Type B pancreatic cell (in vitro differentiated cells): Measurements from ENCODE around the gene LGALS9. TPM values are rescaled to one million over a fixed set of nuclear protein-coding genes. Genes with fewer than 3 reads are reported as not detected.
"Not testable (repeated sequence)": the region's sequence is repeated elsewhere in the genome, so short reads cannot be mapped to it uniquely, and the experiment has no call there.

ENCODE experiments used
- DNase-seq: peaks from one replicate; pipeline ENCODE4 v3.0.0; 2021; ENCODE audit warnings: mixed read lengths; ENCODE audit not compliant: unreplicated experiment; ENCODE audit errors: extremely low spot score
- H3K27ac Mint-ChIP-seq: 2 replicates; pipeline ENCODE4 v1.8.0; 2021; ENCODE audit warnings: mild to moderate bottlenecking, mixed read lengths
- H3K27me3 Mint-ChIP-seq: 2 replicates; pipeline ENCODE4 v1.8.0; 2021; ENCODE audit warnings: mixed read lengths
- H3K36me3 Mint-ChIP-seq: 2 replicates; pipeline ENCODE4 v1.8.0; 2021; ENCODE audit warnings: mixed read lengths
- H3K4me1 Mint-ChIP-seq: one replicate; pipeline ENCODE4 v1.8.0; 2021; ENCODE audit warnings: mixed read lengths; ENCODE audit not compliant: unreplicated experiment
- H3K4me3 Mint-ChIP-seq: 2 replicates; pipeline ENCODE4 v1.8.0; 2021; ENCODE audit warnings: mild to moderate bottlenecking, mixed read lengths
- H3K9me3 Mint-ChIP-seq: 2 replicates; pipeline ENCODE4 v1.8.0; 2021; ENCODE audit warnings: mixed read lengths
- total RNA-seq: library from RNA; stranded (reverse); gene quantifications from 2 replicates; pipeline ENCODE4 v1.2.1, GENCODE V29; 2021; ENCODE audit warnings: low replicate concordance
- TF ChIP-seq, protein P1 (sequence below): fragments of 200-600 bp; sonication (generic); conservative IDR thresholded peaks from 2 replicates; pipeline ENCODE4 v1.5.0; 2021; ENCODE audit warnings: antibody characterized with exemption, mild to moderate bottlenecking

Gene LGALS9
- total RNA-seq, 1 donor from 2014 or later = 25.3 TPM

DNA sequence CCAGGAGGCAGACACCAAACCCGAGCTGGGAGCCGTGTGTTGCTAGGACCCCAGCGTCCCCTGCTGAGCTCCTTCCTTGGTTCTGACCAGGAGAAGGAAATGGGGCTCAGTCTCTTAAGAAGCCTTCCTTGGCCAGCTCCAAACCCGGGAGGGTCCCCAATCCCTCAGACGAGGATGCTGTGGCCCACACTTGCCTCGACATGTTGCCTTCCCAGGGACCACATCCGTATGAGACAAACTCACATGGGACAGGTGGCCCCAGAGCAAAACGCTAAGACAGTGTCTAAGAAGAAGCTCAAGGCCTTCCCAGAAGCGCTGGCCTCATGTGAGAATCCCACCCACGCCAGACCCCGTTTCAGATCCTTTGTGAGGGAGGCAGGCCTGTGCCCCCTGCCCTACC, 19.8 kb downstream of the LGALS9 start:
- Mint-ChIP-seq H3K27me3 (peaks cover 9% of the 10 kb centered on the region), H3K27ac (no peak overlapping the region), H3K9me3 (no peaks in the 10 kb centered on the region), H3K36me3 (no peaks in the 10 kb centered on the region), H3K4me1 (peaks cover 3% of the 10 kb centered on the region), H3K4me3 (no peak overlapping the region)
- TF ChIP-seq, protein P1, sequence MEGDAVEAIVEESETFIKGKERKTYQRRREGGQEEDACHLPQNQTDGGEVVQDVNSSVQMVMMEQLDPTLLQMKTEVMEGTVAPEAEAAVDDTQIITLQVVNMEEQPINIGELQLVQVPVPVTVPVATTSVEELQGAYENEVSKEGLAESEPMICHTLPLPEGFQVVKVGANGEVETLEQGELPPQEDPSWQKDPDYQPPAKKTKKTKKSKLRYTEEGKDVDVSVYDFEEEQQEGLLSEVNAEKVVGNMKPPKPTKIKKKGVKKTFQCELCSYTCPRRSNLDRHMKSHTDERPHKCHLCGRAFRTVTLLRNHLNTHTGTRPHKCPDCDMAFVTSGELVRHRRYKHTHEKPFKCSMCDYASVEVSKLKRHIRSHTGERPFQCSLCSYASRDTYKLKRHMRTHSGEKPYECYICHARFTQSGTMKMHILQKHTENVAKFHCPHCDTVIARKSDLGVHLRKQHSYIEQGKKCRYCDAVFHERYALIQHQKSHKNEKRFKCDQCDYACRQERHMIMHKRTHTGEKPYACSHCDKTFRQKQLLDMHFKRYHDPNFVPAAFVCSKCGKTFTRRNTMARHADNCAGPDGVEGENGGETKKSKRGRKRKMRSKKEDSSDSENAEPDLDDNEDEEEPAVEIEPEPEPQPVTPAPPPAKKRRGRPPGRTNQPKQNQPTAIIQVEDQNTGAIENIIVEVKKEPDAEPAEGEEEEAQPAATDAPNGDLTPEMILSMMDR = no peak
- DNase-seq = no peak

DNA sequence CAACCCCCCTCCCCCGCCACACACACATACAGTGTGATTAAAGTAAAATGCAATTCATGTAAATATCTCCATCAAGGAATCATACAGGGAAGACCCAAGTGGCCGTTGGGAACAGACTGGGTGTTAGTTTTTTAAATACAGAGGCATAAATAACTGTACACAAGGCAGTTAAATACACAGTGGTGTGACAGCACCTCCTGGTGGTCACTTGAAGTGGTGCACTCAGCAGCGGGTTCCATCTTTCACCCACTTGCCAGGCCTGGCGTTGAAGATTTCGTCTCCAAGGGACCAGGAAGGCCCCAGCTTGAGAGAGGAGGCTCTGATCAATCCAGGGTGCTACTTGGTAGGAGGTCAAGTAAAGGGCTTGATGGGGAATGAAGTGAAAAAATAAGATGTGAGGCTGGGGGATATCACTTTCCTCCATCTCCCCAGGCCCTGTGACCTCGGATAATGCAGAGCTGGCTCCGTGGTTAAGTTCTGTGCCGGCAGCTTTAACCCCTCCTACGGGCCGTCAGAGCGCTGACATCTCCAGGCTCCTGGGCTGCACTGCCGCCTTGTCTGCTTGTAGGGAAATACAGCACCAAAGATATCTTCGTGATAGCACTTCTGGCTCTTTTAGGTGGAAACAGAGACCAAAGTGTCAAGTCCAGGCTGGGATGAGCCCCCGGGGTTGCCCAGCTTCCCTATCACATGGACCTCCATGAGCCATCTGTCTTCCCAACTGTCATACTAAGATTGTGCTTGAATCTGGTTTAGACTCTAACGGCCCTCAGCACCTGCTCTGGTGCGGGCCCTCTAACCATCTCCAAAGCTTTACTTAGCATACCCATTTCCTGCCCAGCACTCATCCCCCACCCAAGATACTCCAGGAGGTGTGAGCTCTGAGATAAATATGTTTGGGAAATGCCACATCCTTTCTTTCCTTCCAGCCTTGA, 20.7 kb downstream of the LGALS9 start:
- no peak overlapping the region for H3K4me3 Mint-ChIP-seq
- peaks cover 3% of the 10 kb centered on the region for H3K4me1 Mint-ChIP-seq
- TF ChIP-seq, protein P1 = peak; percentile 90
- no peak for DNase-seq
- H3K27me3 Mint-ChIP-seq = peaks cover 9% of the 10 kb centered on the region
- no peaks in the 10 kb centered on the region for H3K9me3 Mint-ChIP-seq
- H3K36me3 Mint-ChIP-seq = no peaks in the 10 kb centered on the region
- no peak overlapping the region for H3K27ac Mint-ChIP-seq

DNA sequence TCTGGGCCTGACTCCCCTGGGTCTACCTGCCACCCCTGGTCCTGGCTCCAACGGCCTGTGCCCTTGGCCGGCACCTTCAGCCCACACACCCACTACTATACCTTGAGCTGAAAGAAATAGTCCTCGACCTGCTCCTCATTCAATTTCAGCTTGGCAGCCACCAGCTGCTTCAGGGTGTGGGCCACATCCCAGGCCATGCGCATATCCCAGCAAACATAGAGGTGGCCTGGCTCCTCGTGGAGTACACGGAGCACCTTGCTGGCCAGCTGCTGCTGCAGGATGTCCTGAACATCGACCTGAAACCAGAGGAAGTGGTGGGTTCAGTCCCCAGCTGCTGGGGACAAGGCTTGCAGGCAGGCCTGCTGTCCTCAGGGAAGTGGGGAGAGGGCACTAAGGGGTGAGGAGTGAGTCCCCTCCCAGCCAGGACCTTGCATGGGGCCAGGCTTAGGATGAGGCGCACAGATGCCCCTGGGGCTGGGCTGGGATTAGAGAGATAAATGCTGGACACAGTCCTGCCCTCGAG, 22.5 kb downstream of the LGALS9 start:
- peaks cover 15% of the 10 kb centered on the region for H3K27me3 Mint-ChIP-seq
- H3K9me3 Mint-ChIP-seq, H3K27ac Mint-ChIP-seq, DNase-seq, H3K4me3 Mint-ChIP-seq, H3K4me1 Mint-ChIP-seq, H3K36me3 Mint-ChIP-seq: not testable (repeated sequence)

DNA sequence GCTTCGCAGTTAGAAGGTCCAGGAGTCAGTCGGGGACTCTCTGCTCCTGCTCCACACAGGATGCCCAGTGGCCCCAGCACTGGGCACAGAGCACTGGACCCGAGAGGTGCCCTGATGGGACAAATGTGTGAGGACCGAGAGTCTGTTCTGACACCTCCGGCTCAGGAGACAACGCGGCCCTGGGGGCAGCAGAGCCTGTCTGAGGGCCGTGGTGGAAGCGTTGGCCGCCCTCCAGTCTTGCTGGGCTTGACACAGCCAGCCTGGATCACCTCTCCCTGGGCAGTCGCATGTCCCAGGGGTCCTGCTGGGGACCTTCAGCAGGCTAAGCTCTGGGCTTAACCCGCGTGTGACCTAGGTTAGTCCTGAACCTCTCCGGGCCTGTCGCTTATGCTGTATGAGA, 23.1 kb downstream of the LGALS9 start:
- Mint-ChIP-seq H3K9me3 (no peaks in the 10 kb centered on the region), H3K36me3 (no peaks in the 10 kb centered on the region), H3K27me3 (peaks cover 15% of the 10 kb centered on the region), H3K4me1 (peaks cover 3% of the 10 kb centered on the region), H3K27ac (no peak overlapping the region), H3K4me3 (no peak overlapping the region)
- TF ChIP-seq, protein P1 = no peak
- no peak for DNase-seq

DNA sequence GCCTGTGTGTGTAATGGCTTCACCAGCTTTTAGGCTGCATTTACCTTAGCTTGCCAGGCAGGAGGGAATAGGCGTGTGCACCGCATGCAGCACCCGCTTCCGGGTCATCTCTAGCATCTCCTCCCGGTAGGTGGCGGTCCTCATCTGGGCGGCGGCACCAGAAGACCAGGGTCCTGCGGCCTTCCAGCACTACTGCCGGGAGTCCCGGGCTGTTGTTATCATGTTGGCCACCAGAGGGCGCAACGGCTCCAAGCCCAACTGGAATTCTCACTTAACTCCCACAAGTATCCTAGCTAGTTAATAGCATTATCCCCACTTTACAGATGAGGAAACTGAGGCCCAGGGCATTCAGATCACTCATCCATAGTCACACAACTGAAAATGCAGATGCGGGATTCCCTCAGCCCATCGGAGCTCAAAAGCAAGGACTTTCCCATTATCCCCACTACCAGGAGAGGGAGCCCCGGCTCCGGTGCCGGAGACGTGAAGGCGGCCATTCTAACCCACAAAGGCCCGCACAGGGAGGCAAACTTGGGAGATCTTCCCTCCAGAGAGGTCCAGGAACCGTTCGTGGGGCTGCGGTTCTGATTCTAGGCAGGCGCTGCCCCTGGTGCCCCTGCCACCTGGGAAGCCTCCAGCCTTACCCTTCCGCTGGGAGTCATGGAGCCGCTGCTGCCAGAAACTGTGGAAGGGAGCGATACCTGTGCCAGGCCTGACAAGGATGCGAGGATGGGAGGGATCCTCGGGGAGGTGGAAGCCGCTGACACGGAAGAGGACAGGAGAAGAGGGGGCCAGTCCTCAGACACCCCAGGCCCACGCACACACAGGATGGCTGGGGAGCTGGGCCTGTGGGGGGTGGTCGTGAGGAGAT, 23.9 kb downstream of the LGALS9 start:
- Mint-ChIP-seq H3K4me1 (peaks cover 3% of the 10 kb centered on the region), H3K4me3 (no peak overlapping the region), H3K27ac (no peak overlapping the region), H3K27me3 (peaks cover 15% of the 10 kb centered on the region), H3K9me3 (no peaks in the 10 kb centered on the region), H3K36me3 (no peaks in the 10 kb centered on the region)
- DNase-seq = peak; percentile 81
- TF ChIP-seq, protein P1 = peak; percentile 96

DNA sequence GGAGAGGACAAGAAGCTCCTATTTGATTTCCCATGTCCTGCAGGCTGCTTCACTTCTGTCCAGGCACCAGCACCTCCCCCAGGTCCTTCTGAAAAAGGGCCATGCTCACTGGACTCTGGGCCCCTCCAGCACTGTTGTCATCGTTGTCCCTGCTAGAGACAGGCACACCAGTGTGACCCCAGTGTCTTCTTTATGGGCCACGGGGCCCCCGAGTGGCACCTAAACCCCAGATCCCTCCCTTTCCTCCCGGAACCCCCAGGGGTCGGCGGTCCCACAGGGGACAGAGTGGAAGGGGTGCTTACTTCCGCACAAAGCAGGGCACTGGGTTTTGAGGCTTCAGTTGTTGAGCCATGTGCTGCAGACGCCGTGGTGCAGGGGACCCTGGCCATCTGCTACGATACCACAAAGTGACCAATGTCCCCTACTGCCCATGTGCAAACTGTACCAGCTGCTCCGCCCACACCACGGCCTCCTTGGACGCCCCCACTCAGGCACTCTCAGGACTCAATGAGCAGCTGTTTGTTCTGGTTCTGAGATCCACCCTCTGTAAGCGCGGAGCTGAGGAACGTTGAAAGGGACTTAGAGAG, 24.6 kb downstream of the LGALS9 start:
- not testable (repeated sequence) for H3K27ac Mint-ChIP-seq, H3K4me3 Mint-ChIP-seq, H3K4me1 Mint-ChIP-seq, H3K36me3 Mint-ChIP-seq, DNase-seq, H3K9me3 Mint-ChIP-seq
- H3K27me3 Mint-ChIP-seq = peaks cover 15% of the 10 kb centered on the region

DNA sequence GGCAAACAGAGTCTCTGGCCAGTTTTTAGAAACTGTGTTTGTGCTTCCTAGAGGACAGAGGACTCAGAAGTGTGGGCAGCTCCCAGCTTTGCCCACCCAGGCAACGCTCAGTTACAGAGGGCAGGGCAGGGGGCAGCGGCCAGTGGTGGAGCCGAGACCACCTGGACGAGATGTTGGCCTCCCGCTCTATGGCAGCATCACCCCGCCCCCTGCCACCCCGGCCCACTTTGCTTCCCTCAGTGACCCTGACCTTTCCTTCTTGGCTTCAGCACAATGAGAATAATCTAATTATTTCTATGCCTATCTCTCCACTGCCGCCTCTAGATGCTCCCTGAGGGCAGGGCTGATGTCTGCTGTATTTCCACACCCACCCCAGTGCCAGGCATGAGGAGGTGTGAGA, 25.6 kb downstream of the LGALS9 start:
- not testable (repeated sequence) for H3K4me3 Mint-ChIP-seq, H3K36me3 Mint-ChIP-seq, H3K4me1 Mint-ChIP-seq, H3K9me3 Mint-ChIP-seq, DNase-seq, H3K27ac Mint-ChIP-seq
- peaks cover 13% of the 10 kb centered on the region for H3K27me3 Mint-ChIP-seq
